Measurements from ENCODE around the gene AGPAT3.

Gene AGPAT3

DNA sequence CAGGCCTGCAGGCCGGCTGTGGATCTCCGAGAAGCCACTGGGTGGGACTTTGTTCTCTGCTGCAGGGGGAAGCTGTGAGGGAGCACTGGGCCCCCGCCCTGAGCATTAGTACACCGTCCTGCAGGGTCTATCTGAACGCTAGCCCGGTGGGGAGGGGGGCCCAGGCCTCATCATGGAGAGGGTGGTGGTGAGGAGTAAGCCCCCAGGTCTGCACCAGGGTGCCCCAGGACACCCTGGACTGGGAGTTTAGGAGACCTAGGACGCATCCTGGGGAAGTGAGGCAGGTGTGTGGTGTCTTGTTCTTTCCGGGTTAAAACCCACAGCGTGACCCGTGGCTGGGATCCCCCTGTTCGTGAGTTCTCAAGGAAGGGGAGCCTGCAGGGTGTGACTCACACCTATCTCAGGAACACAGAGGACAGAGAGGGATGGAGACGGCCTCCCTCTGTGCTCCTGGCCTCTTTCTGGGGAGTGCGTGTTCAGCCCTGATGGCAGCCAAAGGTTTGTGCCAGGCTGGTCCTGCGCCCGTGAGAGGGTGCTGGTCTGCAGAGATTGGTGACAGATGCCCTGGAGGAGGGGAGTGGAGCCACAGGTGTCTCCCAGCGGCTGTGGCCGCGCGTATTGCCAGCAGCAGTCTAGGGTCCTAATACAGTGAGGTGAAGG, 44.8 kb downstream of the AGPAT3 start:
- DNase-seq, result no peak

DNA sequence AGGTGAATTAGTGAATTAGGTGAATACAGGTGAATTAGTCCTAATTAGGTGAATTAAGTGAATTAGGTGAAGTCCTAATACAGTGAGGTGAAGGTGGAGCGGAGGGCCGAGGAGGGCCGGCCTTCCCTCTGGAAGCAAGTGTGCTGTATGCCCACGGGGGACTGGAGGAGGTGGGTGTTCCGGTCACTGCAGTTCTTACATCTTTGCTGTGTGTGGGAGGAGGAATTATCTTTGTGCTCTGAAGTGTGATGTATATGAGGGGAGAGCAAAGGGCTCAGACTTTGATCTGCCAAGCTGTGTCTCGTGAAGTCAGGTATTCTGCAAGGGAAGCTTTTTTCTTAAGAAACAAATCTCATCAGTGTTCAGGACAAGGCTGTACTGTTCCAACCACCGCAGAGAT, 45.4 kb downstream of the AGPAT3 start:
- no peak for DNase-seq

- no peak for DNase-seq
Measured at GRCh38 chr21:43911015-43911934, 46.3 kb downstream of the AGPAT3 start.

DNA sequence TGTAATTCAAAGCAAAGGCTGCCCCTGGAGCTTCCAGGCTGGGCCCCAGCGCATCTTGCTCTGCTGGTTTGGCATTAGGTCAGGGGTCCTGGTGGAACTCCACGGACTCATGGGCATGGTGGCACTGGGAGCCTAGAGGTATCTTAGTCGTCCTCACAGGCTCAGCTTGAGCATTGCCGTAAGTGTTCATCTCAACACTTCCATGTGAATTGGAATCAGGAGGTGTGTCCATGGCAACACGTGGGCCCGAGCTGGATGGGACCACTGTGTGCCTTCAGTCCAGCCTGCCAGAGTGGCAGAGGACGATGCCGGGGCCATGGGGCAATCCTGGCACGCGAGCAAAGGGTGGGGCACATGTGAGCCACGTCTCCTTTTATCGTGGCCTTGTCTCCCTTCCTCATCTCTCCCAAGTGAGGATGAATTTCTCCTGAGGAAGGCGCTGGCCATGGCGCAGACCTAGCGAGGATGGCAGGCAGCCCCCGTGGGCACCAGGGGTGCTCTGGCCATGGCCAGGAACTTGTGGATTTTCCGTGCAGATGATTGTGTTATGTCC, 47.0 kb downstream of the AGPAT3 start:
- no peak for DNase-seq

DNA sequence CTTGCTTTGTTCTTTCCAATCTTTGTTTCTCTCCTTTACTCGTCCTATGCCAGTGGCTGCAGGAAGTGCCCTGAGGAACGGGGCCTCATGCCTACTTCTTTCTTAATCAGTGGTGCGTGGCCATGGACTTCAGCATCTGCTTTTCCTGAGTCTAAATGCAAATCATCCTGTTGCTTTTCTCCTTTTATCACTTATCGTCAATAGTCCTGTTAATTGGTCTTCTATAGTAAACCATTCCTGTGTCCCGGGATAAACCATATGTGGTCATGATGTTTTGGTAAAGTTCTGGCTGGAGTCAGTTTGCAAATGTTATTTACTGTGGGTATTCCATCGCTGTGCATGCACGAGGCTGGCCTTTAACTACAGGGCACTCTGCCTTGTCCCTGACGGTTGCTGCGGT, 47.5 kb downstream of the AGPAT3 start:
- no peak for DNase-seq

DNA sequence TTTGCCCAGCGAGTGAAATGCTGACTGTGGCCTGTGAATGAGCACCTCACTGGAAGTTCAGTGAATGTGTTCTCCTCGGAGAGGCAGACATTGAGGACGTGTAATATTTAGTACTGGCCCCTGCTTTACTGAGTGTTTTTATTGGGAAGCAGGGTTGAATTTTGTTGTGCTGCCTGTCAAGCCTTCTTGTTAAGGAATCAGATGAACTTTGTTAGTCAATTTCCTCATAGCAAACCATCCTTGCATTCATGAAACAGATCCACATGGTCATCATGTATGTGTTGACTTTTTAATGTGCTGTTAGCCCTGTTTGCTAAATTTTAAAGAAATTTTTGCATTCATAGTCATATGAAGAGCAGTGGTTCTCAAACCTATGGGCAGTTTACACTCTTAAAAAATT, 47.9 kb downstream of the AGPAT3 start:
- DNase-seq, result no peak

DNA sequence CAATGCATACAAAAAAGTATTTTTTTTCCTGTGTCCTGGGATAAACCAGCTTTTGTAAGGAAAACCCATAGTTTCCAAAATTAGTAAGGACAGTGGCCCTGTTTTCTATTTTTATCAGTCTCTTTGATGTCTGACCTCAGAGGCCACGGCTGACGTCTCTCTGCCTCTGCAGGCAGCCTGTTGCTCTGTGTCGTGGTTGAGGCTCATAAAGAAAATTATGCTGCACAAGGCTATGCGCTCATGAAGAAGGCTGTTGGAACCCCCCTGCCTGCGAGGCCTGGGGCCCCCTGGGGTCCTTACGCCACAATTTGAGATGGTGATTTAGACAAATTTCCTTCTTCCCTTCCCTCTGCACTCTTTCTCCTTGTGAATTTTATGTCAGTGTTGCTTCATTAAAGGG, 48.9 kb downstream of the AGPAT3 start:
- DNase-seq, result no peak

DNA sequence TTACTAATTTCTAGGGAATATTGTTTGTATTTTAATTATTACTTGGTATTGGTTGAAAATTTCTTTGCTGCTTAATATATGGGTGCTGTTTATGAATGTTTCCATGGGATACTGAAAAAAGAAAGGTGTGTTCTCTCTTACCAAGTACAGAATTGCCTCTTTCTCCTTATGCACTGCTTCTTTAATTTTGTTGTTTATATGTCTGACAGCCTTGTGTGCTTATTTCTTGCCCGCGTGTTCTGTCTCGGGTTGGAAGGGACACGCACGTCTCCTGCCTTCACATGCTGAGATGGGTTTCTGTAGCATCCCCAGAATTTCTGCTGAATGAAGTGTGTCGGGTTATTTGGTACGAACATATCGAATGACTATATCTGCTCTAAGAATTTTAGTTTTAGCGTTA, 51.1 kb downstream of the AGPAT3 start:
- no peak for DNase-seq

DNA sequence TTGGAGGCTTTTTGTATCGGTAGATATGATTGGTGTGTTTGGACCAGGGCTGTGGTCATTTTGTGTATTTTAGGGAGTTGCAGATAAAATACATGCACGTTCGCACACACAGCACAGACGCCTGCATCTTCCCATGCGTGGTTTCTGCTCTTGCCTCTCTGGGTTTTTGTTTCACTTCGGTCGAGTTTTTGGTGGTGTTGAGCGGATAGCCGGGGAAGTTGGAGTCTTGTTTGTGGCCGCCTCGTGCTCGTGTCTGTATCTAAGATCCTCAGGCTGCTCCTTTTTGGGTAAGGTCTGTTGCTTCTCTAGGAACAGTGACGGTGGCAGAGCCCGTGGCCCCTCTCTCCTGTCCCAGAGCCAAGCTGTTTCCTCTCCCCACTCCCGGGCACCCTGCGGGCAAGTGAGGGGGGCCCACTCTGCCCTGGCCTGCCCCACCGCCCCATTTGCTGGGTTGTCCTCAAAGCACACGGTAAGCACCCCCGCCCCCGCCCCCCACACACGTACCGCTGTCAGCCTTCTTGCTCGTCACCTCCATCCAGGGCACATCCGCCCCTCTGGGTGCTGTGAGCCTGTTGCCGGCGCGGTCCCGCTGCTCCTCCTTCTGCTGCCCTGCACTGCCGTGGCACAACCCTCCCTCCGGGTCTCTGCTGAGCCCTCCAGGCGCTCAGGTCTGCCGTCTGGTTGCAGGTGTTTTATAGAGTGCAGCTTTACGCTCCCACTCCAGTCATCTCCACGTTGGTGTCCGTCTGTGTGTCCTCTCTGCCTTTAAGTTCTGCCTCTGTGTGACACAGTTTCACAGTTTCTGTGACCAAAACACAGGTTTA, 51.9 kb downstream of the AGPAT3 start:
- DNase-seq, result peak; percentile 63

GRCh38 chr21:43917515-43918384, 52.7 kb downstream of the AGPAT3 start:
- DNase-seq, result peak; percentile 31

DNA sequence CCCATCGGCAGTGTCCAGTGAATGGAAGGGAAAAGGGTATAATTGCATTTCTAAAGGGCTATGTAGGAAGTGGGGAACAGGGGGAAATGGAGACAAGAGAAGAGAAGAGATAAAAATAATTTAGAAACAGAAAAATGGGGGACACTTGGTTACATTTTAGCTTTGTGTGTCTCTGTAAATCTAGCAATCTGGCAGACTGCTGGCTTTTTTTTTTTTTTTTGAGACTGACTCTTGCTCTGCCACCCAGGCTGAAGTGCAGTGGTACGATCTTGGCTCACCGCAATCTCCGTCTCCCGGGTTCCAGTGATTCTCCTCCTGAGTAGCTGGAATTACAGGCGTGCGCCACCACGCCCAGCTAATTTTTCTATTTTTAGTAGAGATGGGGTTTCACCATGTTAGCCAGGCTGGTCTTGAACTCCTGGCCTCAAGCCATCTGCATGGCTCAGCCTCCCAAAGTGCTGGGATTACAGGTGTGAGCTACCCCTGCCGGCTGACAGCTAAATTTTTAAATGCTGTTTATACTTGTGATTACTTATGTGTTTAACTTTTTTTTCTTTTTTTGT, 53.4 kb downstream of the AGPAT3 start:
- no peak for DNase-seq

DNA sequence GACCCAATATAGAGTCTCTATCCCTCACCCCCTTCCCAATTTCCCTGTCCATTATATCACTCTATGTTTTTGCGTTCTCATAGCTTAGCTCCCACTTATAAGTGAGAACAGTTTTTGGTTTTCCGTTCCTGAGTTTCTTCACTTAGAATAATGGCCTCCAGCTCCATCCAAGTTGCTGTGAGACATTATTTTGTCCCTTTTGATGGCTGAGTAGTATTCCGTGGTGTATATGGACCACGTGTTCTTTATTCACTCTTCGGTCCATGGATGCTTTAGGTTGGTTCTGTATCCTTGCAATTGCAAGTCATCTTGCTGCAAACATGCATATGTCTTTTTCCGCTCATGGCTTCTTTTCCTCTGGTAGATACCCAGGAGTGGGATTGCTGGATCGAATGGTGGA, 54.3 kb downstream of the AGPAT3 start:
- DNase-seq, result no peak

DNA sequence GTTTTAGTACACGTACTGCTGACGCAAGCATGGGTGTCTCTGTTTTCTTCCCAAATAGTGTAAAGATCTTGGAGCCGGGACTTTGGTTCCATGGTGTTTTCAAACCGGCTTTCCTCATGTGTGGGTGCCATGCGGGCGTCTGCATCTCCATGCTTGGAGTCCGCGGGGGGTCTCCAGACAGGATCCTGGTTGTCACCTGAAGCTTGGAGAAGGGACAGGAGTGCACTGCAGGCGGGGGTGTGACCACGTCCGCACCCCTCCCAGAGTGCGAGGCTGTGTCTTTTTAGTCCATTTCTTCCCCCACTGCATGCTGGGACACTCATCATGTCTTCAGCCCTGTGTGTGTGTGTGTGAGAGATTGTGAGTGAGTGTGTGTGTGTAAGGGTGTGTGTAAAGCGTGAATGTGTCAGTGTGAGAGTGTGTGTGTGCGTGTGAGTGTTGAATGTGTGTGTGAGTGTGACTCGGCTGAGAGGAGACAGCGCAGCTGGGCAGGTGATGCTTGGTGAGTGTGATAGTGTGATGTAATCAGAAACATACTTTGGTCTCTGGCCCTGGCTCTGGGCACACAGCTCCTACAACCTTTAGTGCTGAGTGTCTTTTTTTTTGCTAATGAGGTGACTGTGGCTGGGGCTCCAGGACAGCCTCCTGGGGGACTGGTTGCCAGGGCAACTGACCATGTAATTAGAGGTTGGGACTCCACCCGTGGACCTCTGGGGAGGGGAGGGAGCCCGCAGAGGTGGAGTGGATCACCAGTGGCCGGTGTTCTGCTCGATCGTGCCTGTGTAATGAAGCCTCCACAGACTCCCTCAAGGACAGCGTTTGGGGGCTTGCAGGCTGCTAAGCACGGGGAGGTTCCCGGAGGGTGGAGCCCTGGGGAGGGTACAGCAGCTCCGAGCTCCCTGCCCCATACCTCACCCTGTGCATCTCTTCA, 55.1 kb downstream of the AGPAT3 start:
- DNase-seq, result no peak

- DNase-seq, result peak; percentile 22
Measured at GRCh38 chr21:43921571-43921978, 56.6 kb downstream of the AGPAT3 start.

GRCh38 chr21:43921979-43922945, 57.2 kb downstream of the AGPAT3 start:
- DNase-seq, result peak; percentile 48

DNA sequence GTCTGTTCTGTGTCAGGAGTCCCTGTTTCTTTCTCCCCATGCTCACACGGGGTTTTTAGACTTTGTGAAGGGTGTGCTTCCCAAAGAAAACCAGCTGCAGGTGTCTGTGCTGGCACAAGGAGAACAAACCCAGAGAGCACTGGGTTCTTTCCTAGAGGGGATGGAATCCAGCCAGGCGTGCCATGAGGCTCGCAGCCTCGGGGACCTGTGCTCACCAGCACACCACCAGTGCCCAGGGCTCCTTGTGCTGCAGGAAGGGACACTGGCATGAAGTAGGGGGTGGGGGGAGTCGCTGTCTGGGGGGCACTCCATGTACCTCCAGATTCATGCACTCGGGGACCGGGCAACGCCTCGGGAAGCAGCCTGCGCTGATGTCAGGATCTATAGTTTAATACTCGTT, 57.9 kb downstream of the AGPAT3 start:
- DNase-seq, result no peak

DNA sequence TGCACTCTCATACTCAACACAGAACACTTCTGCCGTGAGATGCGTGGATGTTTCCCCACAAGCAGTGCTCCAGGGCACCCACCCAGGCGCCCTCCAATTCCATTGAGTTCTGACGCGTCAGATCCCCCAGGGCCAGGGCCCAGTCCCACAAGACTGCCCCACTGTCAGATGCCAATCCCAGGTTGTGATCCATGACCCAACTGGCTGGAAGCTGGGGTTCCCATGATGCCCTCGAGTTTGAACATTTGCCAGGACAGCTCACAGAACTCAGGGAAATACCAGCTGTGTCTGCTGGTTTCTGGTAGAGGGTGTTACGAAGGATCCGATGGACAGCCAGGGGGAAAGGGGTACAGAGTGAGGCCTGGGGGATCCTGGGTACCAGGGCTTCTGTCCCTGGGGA, 58.4 kb downstream of the AGPAT3 start:
- DNase-seq, result no peak

- no peak for DNase-seq
Measured at GRCh38 chr21:43924421-43925095, 59.5 kb downstream of the AGPAT3 start.

- DNase-seq, result no peak
Measured at GRCh38 chr21:43925096-43925481, 60.1 kb downstream of the AGPAT3 start.
